Inflammatory macrophage treated with lipopolysaccharide for 1 hour (primary cell): Measurements from ENCODE around the gene CCNL2.

Experiments
- DNase-seq, 2 donors: peaks; one replicate each; pipeline ENCODE4 v3.0.0-alpha.2; 2020 to 2022

The CCNL2 gene

GRCh38 chr1:1354271-1355247 lies 44.6 kb downstream of the CCNL2 start:
- no peak for DNase-seq

- DNase-seq = no peak
Observed at GRCh38 chr1:1353389-1354151, 45.6 kb downstream of the CCNL2 start.

- DNase-seq = no peak
Observed at GRCh38 chr1:1352786-1353388, 46.2 kb downstream of the CCNL2 start.

- DNase-seq = no peak
Observed at GRCh38 chr1:1351511-1352427, 47.4 kb downstream of the CCNL2 start.

- DNase-seq = peak; percentile 37 to 67
Observed at GRCh38 chr1:1349256-1350012, 49.7 kb downstream of the CCNL2 start, which contains the start of gene DVL1. Gene DVL1 (minus strand): TSS chr1:1349418. CDS start chr1:1349065, 353 bp downstream.

- peak in 1 of 2 donors; percentile 4 for DNase-seq
Observed at GRCh38 chr1:1348420-1349255, 50.5 kb downstream of the CCNL2 start.

- no peak for DNase-seq
Observed at GRCh38 chr1:1347663-1348419, 51.3 kb downstream of the CCNL2 start.

GRCh38 chr1:1347026-1347595 lies 52.0 kb downstream of the CCNL2 start:
- DNase-seq = no peak

GRCh38 chr1:1346501-1346890 lies 52.6 kb downstream of the CCNL2 start:
- no peak for DNase-seq

- DNase-seq = no peak
Observed at GRCh38 chr1:1345860-1346500, 53.2 kb downstream of the CCNL2 start.

GRCh38 chr1:1345384-1345783 lies 53.8 kb downstream of the CCNL2 start:
- no peak for DNase-seq

- DNase-seq = peak in 1 of 2 donors; percentile 25
Observed at GRCh38 chr1:1344655-1345361, 54.3 kb downstream of the CCNL2 start.

- no peak for DNase-seq
Observed at GRCh38 chr1:1343811-1344421, 55.2 kb downstream of the CCNL2 start.

- DNase-seq = no peak
Observed at GRCh38 chr1:1342584-1343115, 56.5 kb downstream of the CCNL2 start.

GRCh38 chr1:1342061-1342562 lies 57.0 kb downstream of the CCNL2 start:
- no peak for DNase-seq

- no peak for DNase-seq
Observed at GRCh38 chr1:1341549-1342021, 57.5 kb downstream of the CCNL2 start.
